CD4-positive, alpha-beta T cell treated with Interleukin-15 for 1 hour (primary cell): Measurements from ENCODE around the gene AGPAT3.

Source experiments
- DNase-seq: peaks from one replicate; pipeline ENCODE4 v3.0.0-alpha.2; 2020

AGPAT3 gene

GRCh38 chr21:43909741-43910400 lies 44.8 kb downstream of the AGPAT3 start:
- no peak for DNase-seq

DNA sequence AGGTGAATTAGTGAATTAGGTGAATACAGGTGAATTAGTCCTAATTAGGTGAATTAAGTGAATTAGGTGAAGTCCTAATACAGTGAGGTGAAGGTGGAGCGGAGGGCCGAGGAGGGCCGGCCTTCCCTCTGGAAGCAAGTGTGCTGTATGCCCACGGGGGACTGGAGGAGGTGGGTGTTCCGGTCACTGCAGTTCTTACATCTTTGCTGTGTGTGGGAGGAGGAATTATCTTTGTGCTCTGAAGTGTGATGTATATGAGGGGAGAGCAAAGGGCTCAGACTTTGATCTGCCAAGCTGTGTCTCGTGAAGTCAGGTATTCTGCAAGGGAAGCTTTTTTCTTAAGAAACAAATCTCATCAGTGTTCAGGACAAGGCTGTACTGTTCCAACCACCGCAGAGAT lies 45.4 kb downstream of the AGPAT3 start:
- no peak for DNase-seq

DNA sequence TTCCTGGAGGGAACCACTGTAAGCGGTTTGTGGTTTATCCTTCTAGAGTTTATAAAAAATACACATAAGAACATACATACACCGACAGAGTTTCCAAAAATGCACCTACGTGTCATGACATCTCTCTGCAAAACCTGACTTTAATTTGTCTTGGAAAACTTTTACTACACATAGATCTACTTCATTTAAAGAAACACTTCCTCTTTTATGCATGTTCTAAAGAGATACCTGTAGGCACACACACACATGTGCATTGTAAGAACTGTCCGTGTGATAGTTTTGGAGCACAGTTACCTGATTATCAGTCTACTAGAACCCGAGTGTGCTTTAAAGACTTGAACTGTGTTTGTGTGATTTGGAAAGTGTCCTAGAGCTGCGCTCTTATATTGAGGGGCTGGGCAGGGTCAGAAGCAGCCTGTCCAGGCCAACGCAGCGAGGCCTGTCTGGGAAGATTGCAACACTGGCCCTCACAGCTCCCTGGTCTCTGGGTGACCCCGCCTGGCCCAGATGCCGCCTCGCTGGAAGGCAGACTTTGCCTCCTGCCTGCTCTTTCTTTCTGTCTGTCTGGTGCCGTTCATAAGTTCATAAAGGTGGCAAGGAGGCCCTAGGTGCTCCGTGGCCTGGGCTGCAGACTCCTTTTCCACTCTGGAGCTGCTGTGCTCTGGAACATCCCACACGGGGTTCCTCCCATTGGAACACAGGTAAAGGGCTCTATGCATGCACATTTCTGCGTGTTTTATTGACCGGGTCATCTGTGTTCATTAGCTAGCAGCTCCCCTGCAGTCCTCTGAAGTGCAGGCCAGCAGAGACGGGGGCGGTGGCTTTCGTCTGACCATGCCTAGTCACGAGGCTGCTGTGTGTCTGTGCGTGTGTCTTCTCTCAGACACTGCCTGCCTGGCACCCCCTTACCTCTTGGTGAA lies 46.3 kb downstream of the AGPAT3 start:
- no peak for DNase-seq

DNA sequence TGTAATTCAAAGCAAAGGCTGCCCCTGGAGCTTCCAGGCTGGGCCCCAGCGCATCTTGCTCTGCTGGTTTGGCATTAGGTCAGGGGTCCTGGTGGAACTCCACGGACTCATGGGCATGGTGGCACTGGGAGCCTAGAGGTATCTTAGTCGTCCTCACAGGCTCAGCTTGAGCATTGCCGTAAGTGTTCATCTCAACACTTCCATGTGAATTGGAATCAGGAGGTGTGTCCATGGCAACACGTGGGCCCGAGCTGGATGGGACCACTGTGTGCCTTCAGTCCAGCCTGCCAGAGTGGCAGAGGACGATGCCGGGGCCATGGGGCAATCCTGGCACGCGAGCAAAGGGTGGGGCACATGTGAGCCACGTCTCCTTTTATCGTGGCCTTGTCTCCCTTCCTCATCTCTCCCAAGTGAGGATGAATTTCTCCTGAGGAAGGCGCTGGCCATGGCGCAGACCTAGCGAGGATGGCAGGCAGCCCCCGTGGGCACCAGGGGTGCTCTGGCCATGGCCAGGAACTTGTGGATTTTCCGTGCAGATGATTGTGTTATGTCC lies 47.0 kb downstream of the AGPAT3 start:
- DNase-seq: no peak

GRCh38 chr21:43912500-43912899 lies 47.5 kb downstream of the AGPAT3 start:
- DNase-seq: no peak

GRCh38 chr21:43912910-43913309 lies 47.9 kb downstream of the AGPAT3 start:
- DNase-seq: no peak

DNA sequence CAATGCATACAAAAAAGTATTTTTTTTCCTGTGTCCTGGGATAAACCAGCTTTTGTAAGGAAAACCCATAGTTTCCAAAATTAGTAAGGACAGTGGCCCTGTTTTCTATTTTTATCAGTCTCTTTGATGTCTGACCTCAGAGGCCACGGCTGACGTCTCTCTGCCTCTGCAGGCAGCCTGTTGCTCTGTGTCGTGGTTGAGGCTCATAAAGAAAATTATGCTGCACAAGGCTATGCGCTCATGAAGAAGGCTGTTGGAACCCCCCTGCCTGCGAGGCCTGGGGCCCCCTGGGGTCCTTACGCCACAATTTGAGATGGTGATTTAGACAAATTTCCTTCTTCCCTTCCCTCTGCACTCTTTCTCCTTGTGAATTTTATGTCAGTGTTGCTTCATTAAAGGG lies 48.9 kb downstream of the AGPAT3 start:
- DNase-seq: no peak

GRCh38 chr21:43916076-43916475 lies 51.1 kb downstream of the AGPAT3 start:
- DNase-seq: no peak

DNA sequence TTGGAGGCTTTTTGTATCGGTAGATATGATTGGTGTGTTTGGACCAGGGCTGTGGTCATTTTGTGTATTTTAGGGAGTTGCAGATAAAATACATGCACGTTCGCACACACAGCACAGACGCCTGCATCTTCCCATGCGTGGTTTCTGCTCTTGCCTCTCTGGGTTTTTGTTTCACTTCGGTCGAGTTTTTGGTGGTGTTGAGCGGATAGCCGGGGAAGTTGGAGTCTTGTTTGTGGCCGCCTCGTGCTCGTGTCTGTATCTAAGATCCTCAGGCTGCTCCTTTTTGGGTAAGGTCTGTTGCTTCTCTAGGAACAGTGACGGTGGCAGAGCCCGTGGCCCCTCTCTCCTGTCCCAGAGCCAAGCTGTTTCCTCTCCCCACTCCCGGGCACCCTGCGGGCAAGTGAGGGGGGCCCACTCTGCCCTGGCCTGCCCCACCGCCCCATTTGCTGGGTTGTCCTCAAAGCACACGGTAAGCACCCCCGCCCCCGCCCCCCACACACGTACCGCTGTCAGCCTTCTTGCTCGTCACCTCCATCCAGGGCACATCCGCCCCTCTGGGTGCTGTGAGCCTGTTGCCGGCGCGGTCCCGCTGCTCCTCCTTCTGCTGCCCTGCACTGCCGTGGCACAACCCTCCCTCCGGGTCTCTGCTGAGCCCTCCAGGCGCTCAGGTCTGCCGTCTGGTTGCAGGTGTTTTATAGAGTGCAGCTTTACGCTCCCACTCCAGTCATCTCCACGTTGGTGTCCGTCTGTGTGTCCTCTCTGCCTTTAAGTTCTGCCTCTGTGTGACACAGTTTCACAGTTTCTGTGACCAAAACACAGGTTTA lies 51.9 kb downstream of the AGPAT3 start:
- peak; percentile 65 for DNase-seq

- peak; percentile 25 for DNase-seq
These were observed 52.7 kb downstream of the AGPAT3 start for GRCh38 chr21:43917515-43918384.

- no peak for DNase-seq
These were observed 53.4 kb downstream of the AGPAT3 start for GRCh38 chr21:43918385-43918947.

DNA sequence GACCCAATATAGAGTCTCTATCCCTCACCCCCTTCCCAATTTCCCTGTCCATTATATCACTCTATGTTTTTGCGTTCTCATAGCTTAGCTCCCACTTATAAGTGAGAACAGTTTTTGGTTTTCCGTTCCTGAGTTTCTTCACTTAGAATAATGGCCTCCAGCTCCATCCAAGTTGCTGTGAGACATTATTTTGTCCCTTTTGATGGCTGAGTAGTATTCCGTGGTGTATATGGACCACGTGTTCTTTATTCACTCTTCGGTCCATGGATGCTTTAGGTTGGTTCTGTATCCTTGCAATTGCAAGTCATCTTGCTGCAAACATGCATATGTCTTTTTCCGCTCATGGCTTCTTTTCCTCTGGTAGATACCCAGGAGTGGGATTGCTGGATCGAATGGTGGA lies 54.3 kb downstream of the AGPAT3 start:
- DNase-seq: no peak

GRCh38 chr21:43919871-43920801 lies 55.1 kb downstream of the AGPAT3 start:
- no peak for DNase-seq

DNA sequence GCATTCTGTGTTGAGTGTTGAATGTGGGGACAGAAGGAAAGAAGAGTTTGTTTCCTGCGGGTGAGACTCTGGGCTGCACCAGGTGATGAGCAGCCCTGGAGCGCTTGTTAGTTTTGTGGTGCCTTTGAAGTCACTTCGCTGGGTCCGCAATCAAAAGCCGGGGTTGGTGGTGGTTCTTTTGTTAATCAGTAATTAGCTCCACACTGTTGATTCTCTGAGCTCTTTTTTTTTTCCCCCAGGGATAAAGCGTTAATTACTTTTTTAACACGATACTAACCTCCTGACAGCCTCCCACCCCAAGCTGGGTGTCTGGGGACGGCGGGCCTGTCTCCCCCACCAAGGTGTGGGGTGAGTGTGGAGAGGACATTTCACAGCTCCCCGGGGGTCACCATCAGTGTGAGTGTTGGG lies 56.6 kb downstream of the AGPAT3 start:
- DNase-seq: peak; percentile 31

DNA sequence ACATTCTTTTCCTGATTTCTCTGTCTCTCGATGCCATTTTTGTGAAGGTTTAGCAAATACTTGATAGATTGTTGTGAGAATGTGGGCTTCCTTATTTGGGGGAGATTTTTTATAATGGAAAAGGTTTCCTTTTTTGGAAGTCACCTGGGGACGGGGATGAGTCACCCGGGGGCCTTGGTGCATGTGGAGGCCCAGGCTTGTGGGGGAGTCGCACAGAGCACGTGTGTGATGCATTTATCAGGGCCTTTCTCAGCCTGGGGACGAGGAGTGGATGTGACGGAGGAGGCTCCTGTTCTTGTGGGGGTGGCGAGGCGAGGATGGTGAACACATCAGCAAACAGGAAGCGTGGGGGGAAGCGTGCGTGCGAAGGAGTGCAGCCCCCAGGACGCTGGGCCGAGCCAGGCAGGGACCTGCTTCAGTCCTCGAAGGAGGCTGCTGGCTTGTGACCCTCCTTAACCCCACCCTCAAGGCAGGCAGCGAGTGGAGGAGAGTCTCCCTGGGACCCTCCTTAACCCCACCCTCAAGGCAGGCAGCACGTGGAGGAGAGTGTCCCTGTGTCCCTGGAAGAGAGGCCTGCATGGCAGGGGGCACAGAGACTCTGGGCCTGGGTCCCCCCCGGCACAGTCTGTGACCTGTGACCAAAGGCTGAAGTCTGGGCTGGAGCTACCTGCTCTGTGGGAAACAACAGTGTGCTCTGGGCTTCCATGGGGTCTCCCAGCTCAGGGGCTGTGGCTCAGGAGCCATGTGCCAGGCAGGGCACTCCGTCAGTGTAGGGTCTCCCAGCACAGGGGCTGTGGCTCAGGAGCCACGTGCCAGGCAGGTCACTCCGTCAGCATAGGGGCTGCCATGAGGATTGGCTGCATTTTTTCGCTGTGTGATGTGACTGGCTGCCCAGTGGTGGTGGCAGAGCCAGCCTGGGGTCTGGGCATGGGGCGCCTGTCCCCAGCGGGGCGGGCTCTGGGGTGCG lies 57.2 kb downstream of the AGPAT3 start:
- DNase-seq: peak; percentile 68

DNA sequence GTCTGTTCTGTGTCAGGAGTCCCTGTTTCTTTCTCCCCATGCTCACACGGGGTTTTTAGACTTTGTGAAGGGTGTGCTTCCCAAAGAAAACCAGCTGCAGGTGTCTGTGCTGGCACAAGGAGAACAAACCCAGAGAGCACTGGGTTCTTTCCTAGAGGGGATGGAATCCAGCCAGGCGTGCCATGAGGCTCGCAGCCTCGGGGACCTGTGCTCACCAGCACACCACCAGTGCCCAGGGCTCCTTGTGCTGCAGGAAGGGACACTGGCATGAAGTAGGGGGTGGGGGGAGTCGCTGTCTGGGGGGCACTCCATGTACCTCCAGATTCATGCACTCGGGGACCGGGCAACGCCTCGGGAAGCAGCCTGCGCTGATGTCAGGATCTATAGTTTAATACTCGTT lies 57.9 kb downstream of the AGPAT3 start:
- no peak for DNase-seq

GRCh38 chr21:43923391-43923790 lies 58.4 kb downstream of the AGPAT3 start:
- no peak for DNase-seq

DNA sequence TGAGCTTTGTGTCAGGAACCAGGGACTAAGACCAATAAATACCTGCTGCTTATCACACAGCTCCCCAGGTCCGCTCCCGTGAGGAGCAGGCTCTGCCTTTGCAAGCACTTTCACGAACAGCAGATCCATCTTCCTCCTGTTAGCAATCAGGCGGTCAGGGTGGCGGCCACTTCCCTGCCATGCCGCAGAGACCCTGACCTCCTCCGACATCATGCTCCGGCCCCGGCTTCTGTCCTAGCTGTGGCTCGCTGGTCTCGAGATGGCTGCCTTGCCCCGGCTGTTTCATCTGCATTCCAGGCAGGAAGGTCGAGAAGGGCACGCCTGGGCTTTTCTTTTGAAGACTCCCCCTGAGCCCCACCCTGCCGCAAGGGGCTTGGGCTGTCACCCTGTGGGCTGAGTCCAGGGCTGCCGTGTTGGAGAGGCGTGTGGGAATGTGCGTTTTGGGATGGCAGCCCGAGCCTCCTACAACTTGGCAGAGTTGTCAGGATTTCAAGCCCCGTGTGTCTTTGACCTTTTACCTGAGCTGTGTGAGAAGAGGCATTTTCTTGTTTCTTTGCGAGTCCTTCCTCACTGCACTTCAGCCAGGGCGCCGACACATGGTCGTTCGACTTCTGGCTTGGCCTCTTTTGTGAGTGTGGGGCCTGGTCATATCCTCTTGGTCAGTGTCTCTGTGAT lies 59.5 kb downstream of the AGPAT3 start:
- no peak for DNase-seq

- DNase-seq: no peak
These were observed 60.1 kb downstream of the AGPAT3 start for GRCh38 chr21:43925096-43925481.
